Tracheal epithelial cell (primary cell): Measurements from ENCODE around the gene TLR9. TPM values are rescaled to one million over a fixed set of nuclear protein-coding genes. Genes with fewer than 3 reads are reported as not detected.

ENCODE experiments used
- total RNA-seq: library from RNA; depleted of rRNA; stranded (reverse); fragments of >200 nt; gene quantifications from 2 replicates; pipeline ENCODE4 v1.2.1, GENCODE V29; 2014

The TLR9 gene, protein sequence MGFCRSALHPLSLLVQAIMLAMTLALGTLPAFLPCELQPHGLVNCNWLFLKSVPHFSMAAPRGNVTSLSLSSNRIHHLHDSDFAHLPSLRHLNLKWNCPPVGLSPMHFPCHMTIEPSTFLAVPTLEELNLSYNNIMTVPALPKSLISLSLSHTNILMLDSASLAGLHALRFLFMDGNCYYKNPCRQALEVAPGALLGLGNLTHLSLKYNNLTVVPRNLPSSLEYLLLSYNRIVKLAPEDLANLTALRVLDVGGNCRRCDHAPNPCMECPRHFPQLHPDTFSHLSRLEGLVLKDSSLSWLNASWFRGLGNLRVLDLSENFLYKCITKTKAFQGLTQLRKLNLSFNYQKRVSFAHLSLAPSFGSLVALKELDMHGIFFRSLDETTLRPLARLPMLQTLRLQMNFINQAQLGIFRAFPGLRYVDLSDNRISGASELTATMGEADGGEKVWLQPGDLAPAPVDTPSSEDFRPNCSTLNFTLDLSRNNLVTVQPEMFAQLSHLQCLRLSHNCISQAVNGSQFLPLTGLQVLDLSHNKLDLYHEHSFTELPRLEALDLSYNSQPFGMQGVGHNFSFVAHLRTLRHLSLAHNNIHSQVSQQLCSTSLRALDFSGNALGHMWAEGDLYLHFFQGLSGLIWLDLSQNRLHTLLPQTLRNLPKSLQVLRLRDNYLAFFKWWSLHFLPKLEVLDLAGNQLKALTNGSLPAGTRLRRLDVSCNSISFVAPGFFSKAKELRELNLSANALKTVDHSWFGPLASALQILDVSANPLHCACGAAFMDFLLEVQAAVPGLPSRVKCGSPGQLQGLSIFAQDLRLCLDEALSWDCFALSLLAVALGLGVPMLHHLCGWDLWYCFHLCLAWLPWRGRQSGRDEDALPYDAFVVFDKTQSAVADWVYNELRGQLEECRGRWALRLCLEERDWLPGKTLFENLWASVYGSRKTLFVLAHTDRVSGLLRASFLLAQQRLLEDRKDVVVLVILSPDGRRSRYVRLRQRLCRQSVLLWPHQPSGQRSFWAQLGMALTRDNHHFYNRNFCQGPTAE
- under 0.01 TPM in 1 of 2 replicates, not detected in the other for total RNA-seq

DNA sequence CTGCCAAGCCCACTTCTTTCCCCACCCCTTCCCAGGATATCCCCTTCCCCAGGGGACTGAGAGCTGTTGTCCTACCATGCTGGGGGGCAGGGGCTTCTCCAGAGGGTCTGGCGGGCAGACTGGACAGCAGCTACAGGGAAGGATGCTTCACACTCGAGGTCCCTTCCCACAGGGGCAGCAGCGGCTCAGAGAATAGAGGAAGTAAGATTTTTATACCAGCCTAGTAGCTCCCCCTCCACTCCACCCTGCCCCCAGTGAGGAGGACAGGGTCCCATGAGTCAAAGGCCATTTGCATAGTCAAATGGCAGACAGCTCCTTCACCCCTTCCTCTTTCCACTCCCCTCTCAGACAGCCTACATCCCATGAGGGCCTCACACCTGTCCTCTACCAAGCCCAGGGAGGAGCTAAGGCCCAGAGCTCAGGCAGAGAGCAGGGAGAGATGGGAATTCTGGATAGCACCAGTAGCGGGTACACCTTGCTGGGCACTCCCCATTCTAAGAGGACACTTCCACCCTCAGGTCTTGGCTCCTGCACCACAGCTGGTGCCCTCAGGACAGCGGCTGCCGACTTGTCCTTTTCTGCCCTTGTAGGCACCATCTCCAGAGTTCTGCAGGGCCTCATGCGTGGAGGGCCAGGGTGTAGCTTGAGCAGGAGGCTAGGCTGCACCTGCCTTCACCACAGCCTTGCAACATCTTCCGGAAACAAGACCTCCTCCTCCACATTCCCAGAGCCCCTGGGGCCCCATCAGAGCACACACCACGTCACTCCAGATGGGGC is at the start of gene TLR9:
TLR9 (minus strand) TSS at position 194 of the 777 bp plus-strand sequence; CDS start at position 78, 116 bp downstream.

DNA sequence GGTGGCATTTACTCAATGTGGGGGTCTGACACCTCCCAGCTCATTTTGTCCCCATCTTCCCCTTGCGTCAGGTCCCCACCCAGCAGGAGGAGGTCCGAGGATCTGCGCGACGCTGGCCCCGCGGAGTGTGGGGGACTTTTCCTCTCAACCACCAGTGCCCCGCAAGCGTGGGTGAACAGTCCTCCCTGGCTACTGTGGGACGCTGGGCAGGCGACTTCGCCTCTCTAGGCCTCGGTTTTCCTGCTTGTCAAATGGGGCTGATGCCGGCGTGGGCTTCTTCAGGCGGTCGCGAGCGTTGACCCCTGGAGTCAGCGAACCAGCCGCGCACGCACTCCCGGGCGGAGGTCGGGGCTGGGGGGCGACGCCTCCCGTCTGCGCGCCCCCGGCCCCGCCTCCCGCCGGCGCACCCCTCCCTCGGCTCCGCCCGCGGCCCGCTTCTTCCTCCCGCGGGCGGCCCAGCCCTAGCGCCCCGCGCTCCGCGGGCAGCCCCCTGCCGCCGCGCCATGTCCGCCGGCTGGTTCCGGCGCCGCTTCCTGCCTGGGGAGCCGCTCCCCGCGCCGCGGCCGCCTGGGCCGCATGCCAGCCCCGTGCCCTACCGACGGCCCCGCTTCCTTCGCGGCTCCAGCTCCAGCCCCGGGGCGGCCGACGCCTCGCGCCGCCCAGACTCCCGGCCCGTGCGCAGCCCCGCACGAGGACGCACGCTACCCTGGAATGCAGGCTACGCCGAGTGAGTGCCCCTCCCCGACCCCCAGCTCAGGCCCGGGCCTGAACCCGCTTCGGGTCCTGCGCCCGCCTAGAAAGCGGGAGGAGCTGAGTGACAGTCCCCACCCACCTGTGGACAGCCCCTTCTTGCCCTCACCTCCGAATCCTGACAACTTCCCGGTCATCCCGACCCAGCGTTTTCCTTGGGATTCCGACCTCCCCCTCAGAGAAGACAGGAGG is 20.1 kb upstream of the TLR9 start, which contains the start of gene PPM1M:
PPM1M (plus strand) TSS at position 438 of the 942 bp plus-strand sequence; CDS start at position 504, 66 bp downstream.

DNA sequence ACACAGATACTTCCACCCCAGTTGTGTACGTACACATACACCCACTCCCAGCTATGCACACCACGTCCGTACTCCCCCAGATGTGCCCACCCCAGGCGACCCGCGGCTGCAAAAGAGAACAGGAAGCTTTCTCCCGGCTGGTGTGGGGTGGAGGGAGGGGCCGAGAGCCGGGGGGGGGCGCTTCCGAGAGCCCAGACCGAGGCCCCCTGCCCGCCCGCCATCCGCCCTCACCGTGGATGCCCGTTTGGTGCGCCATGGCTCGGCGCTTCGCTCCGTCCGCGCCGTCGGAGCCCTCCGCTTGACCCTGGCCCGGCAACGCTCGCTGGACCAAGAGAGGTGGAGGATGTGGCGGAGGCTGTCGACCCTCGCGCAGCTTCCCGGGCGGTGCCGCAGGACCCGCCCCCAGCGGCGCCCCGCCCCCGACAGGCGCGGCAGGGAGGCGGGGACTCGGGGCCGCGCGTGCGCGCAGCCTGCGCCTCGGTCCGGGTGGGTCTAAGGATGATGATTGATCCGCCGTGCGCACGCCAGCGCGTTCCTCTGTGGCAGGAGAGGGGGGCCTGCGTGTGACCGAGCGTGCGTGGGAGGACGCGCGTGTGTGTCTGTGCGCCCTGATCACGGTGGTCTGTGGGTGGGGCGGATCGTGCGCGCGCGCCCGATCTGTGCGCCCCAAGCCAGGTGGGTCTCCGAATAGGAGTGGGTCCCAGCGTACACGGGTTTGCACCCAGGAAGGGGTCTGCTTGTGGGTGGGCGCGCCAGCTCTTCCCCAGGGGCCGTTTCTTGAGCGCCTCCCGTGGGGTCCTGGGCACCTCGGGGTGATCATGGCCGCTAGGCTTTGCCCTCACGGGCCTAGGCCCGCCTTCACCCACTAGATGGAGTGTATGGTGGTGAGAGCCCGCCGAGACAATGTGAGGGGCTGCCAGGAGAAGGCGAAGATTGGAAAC is 13.6 kb upstream of the TLR9 start, which contains the start of gene TWF2:
TWF2 (minus strand) TSS at position 398 of the 941 bp plus-strand sequence; CDS start at position 256, 142 bp downstream.

DNA sequence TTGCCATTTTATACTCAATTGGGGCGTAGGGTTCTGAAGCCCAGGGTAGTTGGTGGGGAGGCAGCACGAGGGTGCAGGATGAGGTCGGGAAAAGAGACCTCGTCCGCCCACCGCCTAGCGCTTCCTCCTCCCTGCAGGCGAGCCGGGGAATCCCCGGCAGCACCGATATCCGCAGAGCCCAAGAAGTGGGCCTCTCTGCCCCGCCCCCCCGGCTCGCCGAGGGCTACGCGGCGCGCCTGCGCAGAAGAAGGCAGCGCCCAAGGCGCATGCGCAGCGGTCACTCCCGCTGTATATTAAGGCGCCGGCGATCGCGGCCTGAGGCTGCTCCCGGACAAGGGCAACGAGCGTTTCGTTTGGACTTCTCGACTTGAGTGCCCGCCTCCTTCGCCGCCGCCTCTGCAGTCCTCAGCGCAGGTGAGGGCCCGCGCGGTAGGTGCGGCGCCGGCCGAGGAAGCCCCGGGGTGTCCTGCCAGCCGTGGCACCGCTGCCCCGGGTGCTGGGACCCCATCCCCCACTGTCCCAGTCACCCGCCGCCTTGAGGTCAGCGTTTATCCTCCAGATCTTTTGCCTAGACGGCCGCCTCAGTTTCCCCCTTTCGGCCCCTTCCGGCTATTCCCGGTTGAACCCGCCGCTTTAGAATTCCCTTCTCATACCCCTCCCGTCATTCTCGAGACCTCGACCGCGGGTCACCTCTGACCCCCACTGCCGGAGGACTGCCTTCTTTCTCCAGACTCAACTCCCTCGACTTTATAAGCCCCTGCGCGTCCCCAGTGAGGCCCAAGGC is 27.4 kb downstream of the TLR9 start, which contains the start of gene ALAS1:
ALAS1 (plus strand) TSS at position 319 of the 784 bp plus-strand sequence. CDS start 1,082 bp downstream, outside the sequence.

Other genes with a start within 250 kb of the TLR9 start
- gene ACY1, start 242.1 kb downstream of the TLR9 start, total RNA-seq, result 84.0 and 137 TPM in 2 replicates
- 1,575 and 1,891 TPM in 2 replicates for gene RPL29, start 229.8 kb downstream of the TLR9 start, total RNA-seq
- 102 and 110 TPM in 2 replicates for gene DUSP7, start 169.1 kb downstream of the TLR9 start, total RNA-seq
- gene POC1A, start 71.2 kb downstream of the TLR9 start, total RNA-seq, result 0.85 and 2.2 TPM in 2 replicates
- gene ALAS1, start 27.5 kb downstream of the TLR9 start, total RNA-seq, result 36.2 and 44.1 TPM in 2 replicates
- gene TWF2, start 13.5 kb upstream of the TLR9 start, total RNA-seq, result 57.1 and 97.1 TPM in 2 replicates
- 3.4 and 6.0 TPM in 2 replicates for gene PPM1M, start 20.1 kb upstream of the TLR9 start, total RNA-seq
- gene WDR82, start 53.0 kb upstream of the TLR9 start, total RNA-seq, result 54.9 and 62.7 TPM in 2 replicates
- 3.4 and 5.8 TPM in 2 replicates for gene GLYCTK, start 62.2 kb upstream of the TLR9 start, total RNA-seq
- 0.85 and 0.96 TPM in 2 replicates for gene DNAH1, start 90.7 kb upstream of the TLR9 start, total RNA-seq
- 52.4 and 79.3 TPM in 2 replicates for gene BAP1, start 184.4 kb upstream of the TLR9 start, total RNA-seq
- 5.8 and 9.6 TPM in 2 replicates for gene PHF7, start 185.0 kb upstream of the TLR9 start, total RNA-seq
- gene SEMA3G, start 219.5 kb upstream of the TLR9 start, total RNA-seq, result under 0.01 and 1.7 TPM in 2 replicates
- gene TNNC1, start 228.4 kb upstream of the TLR9 start, total RNA-seq, result 0.48 TPM in 1 of 2 replicates, not detected in the other
- gene NISCH, start 230.0 kb upstream of the TLR9 start, total RNA-seq, result 29.4 and 39.3 TPM in 2 replicates